PC-3 (cell line): ENCODE data around the gene ADCYAP1R1.

ENCODE experiments used
- EZH2 ChIP-seq: fragments of 300-600 bp; sonication (generic); IDR thresholded peaks from one replicate; pipeline ENCODE4 v1.6.1; 2017; ENCODE audit warnings: antibody characterized with exemption, mild to moderate bottlenecking, low read length; ENCODE audit not compliant: unreplicated experiment
- TF ChIP-seq, protein P1 (sequence below): fragments of 300-600 bp; sonication (generic); conservative IDR thresholded peaks from 2 replicates; pipeline ENCODE4 v1.5.1; 2017; ENCODE audit warnings: antibody characterized with exemption, low read depth, mild to moderate bottlenecking, low read length

DNA sequence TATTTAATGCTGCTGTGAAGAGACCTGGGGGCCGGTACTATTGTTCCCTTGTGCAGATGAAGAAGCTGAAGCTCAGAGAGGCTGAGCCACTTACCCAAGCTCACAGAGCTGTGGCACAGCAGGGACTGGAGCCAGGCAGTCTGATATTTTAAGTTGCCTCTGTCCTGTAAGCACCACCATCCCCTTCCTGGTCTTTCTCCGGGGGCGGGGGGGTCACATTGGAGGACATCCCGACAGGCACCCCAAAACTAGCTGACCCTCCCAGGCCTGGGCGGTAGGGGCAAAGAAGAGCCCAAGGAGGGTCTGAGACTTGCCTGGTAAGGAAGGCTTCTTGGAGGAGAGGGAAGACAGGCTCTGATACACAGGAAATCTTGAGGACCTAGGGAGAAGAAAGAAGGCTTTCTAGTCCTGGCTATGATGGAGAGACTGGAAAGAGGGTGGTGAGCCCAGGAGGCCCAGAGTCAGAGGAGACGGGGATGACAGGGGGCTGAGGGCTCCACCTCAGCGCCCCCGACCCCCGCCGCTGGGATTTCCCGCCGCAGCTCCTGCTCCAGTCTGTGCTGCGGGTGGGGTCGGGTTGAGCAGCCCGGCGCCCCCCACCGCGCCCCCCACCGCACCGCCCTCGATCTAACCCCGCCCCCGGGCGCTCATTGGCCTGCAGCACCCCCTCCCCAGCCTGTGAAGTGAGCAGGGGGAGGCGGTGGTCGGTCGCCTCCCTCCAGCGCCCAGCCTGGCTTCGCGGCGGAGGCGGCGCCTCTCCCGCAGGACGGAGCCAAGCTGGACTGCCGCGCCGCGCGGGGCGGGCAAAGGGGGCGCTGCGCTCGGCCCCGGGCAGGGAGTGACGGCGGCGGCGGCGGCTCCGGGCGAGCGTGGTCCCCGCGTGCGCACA is at the start of gene ADCYAP1R1:
- TF ChIP-seq, protein P1, sequence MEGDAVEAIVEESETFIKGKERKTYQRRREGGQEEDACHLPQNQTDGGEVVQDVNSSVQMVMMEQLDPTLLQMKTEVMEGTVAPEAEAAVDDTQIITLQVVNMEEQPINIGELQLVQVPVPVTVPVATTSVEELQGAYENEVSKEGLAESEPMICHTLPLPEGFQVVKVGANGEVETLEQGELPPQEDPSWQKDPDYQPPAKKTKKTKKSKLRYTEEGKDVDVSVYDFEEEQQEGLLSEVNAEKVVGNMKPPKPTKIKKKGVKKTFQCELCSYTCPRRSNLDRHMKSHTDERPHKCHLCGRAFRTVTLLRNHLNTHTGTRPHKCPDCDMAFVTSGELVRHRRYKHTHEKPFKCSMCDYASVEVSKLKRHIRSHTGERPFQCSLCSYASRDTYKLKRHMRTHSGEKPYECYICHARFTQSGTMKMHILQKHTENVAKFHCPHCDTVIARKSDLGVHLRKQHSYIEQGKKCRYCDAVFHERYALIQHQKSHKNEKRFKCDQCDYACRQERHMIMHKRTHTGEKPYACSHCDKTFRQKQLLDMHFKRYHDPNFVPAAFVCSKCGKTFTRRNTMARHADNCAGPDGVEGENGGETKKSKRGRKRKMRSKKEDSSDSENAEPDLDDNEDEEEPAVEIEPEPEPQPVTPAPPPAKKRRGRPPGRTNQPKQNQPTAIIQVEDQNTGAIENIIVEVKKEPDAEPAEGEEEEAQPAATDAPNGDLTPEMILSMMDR: no peak
- TF ChIP-seq EZH2: no peak
